Cerebellar nuclear complex (tissue), 1 donor: ENCODE measurements around the gene SCYGR4.

ENCODE experiments used
- DNase-seq, 2 experiments: peaks; one replicate each; lab custom pipeline; 2025; lab: John Stamatoyannopoulos, UW

SCYGR4 gene

GRCh38 chr2:227614246-227614645 is 3.1 kb upstream of the SCYGR4 start:
- no peak for DNase-seq

DNA sequence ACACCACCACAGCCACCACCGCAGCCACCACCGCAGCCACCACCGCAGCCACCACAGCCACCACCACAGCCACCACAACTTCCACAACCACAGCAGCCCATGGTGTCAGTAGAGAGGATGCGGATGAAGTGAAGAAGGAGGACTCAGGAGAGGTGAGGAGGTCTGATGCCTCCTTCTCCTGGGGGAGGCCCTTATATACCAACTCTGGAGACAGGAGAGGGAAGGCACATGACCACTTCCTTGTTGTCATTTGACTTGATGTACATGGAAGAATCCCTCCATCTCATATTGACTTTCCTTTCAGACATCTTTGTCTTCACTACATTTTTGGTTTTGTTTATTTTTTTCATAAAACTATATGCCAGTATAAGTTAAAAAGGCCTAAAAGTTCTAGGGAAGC is 2.6 kb upstream of the SCYGR4 start, which contains the start of gene SCYGR3:
Gene SCYGR3 (minus strand): TSS at position 101 of the 400 bp plus-strand sequence. CDS start 0 bp downstream, at position 101.
- DNase-seq, result no peak

DNA sequence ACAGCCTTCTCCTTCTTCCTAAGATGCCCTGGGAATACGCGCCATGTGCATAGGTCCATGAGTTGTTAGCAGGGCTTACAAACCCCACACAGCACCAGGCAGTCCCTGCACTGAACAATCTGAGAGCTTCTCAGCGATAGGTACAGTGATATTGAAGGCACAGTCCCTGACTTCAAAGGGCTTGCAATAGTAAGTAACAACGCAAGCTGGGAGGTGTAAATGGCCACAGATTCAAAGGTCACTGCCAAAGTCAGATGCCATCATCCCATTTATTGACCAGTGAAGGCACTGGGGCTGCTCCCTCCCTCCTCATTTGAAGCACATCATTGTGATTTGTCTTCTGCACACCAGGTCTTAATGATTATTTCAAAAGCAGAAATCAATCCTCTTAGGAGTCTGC is 2.1 kb upstream of the SCYGR4 start:
- DNase-seq, result no peak

- no peak for DNase-seq
Measured at GRCh38 chr2:227615906-227616305, 1.4 kb upstream of the SCYGR4 start.

GRCh38 chr2:227616631-227617030 is 667 bp upstream of the SCYGR4 start:
- DNase-seq, result no peak

DNA sequence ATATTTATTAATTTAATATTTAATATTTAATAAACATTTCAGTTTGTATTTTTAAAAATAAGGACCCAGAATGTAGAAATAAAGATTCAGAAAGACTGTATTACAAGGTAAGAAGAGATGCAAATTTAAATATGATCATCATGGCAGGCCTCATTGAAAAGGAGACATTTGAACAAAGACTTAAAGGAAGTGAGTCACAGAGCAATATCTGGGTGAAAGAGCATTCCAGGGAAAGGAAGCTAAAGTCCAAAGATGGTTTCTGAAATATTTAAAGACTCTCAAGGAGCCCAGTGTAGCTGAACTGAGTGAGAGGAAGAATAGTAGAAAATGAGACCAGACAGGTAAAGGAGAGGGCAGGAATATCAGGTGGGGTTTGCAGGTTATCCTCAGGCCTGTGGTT is 5.9 kb downstream of the SCYGR4 start:
- no peak for DNase-seq

DNA sequence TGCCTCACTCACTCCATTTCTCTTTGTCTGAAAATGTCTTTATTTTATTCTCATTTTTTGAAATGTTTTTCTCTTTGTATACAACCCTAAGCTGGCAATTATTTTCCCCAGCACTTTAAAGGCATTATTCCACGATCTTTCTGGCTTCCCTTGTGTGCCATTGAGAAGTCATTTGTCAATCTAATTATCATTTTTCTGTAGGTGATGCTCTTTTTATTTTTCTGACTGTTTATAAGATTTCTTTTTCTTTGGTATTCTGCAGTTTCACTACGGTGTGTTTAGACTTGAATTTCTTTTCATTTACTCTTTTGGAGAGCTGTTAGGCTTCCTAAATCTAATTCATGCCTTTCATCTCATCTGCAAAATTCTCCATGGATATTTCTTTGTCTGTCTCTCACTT is 8.1 kb downstream of the SCYGR4 start:
- no peak for DNase-seq

GRCh38 chr2:227626580-227627151 is 9.4 kb downstream of the SCYGR4 start:
- no peak for DNase-seq

GRCh38 chr2:227627769-227628168 is 10.5 kb downstream of the SCYGR4 start:
- DNase-seq, result no peak

- DNase-seq, result no peak
Measured at GRCh38 chr2:227629435-227629834, 12.1 kb downstream of the SCYGR4 start.

DNA sequence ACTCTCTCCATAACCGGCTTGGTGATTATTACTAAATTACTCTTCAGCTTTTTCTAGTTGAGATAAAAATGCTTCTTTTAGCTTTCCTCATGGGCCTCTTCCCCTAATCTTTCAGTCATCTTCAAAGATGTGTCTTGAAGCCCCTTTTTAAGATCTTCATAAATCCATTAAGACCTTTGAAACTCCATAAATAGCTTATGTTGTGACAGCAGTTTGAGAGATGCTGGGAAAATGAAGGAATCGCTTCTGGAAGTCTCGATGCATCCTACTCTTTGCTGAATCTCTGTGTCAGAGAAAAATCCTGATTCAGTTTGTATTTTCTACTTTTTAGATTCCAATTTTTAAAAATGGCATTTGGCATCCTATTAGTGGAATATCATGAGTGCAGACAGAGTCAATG is 13.0 kb downstream of the SCYGR4 start:
- DNase-seq, result no peak

GRCh38 chr2:227632827-227633226 is 15.5 kb downstream of the SCYGR4 start:
- no peak for DNase-seq

DNA sequence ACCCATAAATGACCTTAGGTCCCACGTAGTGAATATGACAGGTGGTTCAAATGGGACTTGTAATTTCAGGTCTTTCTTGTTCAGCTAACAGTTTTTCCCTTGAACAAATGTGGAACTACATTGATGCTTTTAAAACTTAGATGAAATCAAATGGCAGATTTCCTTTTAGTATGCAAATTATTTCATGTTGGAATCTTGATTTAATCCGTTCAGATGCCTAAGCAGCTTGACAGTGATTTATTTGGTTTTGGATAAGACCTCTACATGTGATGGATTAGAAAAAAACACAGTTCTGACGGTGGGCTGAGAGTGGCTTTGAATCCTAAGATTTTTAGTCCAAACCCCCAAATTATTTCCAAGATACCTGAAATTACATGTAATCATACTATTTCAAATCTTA is 16.9 kb downstream of the SCYGR4 start:
- no peak for DNase-seq

DNA sequence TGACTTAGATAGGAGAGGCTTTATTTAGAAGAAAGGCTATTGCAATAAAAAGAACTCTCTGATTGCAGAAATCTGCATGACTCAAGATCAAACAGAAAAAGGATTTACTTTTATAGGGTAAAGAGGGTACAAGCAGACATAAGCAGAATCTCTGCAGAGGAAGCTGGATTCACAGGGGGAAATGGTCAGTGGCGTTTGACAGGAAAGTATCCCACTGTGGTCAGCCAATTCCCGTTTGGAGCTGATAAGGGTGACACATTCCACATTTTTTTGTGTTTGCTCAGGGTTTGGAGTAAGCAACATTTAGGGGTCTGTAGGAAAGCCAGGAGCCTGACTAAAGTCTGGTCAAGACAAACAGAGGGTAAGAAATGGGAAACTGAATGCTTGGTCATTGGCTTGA is 25.4 kb downstream of the SCYGR4 start:
- no peak for DNase-seq

DNA sequence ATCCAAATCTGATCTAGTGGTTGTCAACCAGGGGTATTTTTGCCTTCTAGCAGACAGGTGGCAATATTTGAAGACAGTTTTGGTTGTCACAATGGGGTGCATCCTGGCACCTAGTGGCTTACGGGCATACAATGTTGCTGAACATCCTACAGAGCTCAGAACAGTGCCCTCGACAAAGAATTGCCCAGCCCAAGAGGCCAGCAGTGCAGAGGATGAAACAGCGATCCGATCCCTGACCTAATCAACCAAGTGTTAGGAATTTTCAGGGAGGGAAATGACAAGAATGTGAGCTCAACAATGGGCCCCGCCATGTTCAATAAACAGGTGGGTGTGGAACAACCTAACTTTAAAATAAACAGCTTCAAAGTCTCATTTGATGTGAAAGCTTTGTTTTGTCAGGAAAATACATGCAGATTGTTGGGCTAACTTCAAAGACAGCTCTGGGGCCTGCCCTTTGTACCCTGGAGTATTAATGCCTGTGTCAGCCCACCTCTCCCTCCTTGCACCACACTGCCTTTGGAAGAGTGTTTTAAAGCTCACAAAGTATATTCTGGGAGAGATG is 26.8 kb downstream of the SCYGR4 start:
- DNase-seq, result no peak

GRCh38 chr2:227653419-227653818 is 36.1 kb downstream of the SCYGR4 start:
- no peak for DNase-seq

- DNase-seq, result no peak
Measured at GRCh38 chr2:227654426-227654825, 37.1 kb downstream of the SCYGR4 start.

GRCh38 chr2:227655454-227655853 is 38.2 kb downstream of the SCYGR4 start:
- DNase-seq, result no peak

DNA sequence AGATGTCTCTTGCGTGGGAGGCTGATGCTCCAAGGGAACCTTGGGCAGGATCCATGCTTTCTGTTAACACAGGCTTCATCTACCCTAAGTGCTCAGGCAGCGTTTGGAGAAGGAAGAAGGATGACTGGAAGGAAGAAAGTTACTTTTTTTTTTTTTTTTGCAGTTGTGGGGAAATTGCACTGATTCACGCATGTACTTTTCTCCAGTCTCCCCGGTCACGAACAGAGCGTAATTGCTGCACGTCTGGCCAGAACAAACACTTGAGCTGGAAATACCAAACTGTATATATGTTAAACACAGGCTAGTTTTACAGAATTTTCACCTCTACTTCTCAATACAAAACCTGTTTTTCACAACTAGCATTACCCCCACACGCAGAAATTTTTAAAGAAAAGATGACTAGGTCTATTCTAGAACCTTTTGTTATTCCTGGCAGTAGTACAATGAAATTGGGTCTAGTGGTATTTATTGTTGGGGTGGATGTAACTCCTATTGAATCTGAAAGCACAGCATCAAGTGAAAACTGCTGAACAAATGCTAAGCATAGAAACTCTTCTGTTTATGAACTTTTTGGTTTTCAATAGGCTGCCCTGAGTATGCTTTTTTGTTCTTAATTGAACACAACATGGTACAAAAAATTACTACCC is 40.0 kb downstream of the SCYGR4 start:
- DNase-seq, result no peak

DNA sequence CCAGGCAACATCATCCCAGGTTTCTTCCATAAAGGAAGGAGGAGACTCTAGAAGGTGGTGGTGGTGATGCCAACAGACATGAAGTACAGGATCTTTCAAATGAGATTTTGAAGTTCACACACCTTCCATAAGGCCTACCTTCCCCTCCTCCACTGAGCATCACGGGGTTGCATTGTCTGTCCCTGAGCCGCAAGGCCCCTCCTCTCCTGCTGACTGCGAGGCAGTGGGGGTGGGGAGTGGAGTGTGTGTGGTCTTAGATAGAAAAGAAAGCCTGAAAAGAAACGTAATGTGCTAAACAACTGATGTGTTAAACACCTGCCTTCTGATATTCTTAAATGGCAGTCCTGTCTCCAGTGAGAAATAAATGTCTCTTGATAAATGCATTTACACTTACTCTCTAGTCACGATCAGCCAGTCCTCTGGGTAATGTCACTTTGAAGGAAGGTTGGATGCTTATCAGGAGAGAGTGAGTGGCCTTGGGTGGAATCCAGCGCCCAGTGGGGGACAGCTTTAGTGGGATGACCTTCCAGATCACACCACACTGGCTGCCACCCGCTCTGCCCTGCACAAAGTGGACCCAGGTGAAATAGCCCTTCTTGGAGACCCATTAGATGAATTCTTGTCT is 43.8 kb downstream of the SCYGR4 start:
- DNase-seq, result no peak

DNA sequence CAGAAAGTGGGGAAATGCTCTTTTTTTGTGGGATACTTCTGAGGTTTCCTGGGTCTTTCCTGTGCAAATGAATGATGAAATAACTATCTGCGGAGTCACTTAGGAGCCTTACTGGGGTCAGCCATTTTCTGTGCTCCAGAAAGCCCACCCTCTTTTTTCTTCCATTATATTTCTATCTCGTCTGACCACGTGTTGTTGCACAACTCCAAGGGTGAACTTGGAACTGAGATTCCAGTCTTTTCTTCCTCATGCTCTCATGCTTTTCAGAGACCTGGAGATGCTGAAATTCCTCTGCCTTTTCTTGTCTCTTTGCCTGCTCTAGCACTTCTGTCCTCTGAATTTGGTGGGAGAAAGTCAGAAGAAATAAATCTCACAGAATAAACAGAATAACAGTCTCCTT is 44.5 kb downstream of the SCYGR4 start:
- no peak for DNase-seq

DNA sequence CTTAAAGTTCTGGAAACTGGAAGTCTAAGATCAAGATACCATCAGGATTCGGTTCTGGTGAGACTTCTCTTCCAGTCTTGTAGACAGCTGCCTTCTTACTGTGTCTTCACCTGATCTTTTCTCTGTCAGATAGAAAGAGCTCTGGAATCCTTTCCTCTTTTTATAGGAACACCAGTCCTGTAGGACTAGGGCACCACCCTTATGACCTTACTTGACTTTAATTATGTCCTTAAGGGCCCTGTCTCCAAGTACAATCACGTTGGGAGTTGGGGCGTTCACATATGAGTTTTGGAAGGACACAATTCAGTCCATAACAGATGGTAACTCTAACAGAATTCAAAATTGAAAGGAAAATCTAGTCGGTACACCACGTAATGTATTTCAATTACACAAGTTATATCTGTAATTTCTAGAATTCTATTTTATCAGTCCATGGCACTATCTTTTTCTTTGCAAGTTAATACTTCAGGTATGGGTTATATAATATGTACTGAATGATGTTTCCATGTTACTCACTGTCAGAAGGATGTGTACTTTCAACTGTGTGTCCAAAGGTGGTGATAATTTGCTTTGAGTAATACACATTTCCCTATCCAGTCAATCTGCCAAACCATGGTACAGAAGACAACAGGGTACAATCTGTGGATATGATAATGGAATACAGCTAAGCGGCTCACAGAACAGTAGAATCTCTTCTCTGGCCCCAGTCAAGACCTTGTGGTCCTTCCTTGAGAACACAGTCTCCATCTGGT is 48.1 kb downstream of the SCYGR4 start:
- DNase-seq, result no peak
